Epithelial cell of proximal tubule (primary cell): Measurements from ENCODE around the gene CACNA1C. TPM values are rescaled to one million over a fixed set of nuclear protein-coding genes. Genes with fewer than 3 reads are reported as not detected.
A peak's percentile ranks its signal among the peaks of the same experiment; 100 is the strongest.

Experiments
- DNase-seq: peaks from one replicate; pipeline ENCODE4 v3.0.0-alpha.2; 2011; ENCODE audit warnings: low read depth
- H3K4me3 ChIP-seq: 2 replicates; pipeline ENCODE4 v1.5.1; 2011; ENCODE audit warnings: low read depth, mild to moderate bottlenecking, low read length
- CTCF ChIP-seq: conservative IDR thresholded peaks from 2 replicates; pipeline ENCODE4 v1.5.1; 2012; ENCODE audit warnings: low read depth, mild to moderate bottlenecking, low read length
- total RNA-seq: library from RNA; depleted of rRNA; stranded (reverse); fragments of >200 nt; gene quantifications from 2 replicates; pipeline ENCODE4 v1.2.3, GENCODE V29; 2015

Gene CACNA1C
- total RNA-seq, 1 donor from 2014 or later = not detected

- H3K4me3 ChIP-seq = no peak overlapping the region
- DNase-seq = no peak
- no peak for TF ChIP-seq CTCF
Observed at GRCh38 chr12:2049604-2050540, 2.9 kb upstream of the CACNA1C start.

GRCh38 chr12:2051700-2052621 is 826 bp upstream of the CACNA1C start:
- no peak for DNase-seq
- no peak overlapping the region for H3K4me3 ChIP-seq
- no peak for TF ChIP-seq CTCF

- no peak for DNase-seq
- TF ChIP-seq CTCF = no peak
- H3K4me3 ChIP-seq = no peak overlapping the region
Observed at GRCh38 chr12:2053691-2054090, 904 bp downstream of the CACNA1C start.

DNA sequence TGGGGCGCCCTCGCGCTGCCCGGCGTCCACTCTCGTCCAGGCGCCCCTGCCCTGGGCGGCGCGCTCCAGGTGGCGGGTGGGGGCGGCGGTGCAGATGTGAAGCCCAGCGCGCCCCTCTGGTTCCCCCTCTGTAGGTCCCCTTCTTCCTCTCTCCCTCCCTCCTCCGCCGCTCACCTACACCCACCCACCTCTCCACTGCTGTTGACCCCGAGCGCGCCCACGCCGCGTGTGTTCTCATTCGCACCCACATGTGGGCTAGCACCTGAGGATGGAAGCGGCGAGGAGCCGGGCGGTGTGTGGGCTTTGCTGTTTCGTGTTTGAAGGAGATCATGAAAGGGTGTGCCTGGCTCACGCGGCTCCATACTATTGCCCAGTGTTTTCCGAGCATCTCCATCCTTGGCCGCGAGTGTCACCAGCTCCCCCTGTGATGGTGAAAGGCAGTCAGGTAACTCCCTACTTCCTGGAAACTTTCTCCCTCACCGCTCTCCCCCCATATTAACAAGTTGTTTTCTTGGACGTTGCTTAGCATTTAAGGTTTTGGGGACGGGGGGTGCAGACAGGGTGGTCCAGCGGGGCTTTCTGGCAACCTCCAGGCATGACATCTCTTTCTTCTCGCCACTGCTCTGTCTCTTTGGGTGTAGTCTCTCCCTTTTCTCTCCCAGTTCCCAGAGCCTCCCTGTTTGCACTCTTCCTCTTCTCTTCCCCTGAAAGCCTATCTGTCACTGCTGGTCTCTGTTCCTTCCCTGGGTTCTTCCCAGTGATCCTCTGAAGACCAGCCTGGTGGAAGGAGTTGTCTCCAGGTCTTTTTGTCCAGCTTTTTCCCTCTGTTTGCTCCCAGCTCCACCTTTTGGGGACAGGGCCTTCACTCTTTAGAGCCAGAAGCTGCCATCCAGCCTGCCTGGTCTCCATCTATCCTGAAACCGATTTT is 1.6 kb downstream of the CACNA1C start:
- TF ChIP-seq CTCF = no peak
- DNase-seq = no peak
- no peak overlapping the region for H3K4me3 ChIP-seq

GRCh38 chr12:2057041-2057794 is 4.4 kb downstream of the CACNA1C start:
- TF ChIP-seq CTCF = peak; percentile 91
- no peak overlapping the region for H3K4me3 ChIP-seq
- no peak for DNase-seq
